Smooth muscle cell (in vitro differentiated cells): Measurements from ENCODE around the gene GALR1. TPM values are rescaled to one million over a fixed set of nuclear protein-coding genes. Genes with fewer than 3 reads are reported as not detected.

Experiments used
- DNase-seq: peaks from one replicate; lab custom pipeline; 2025; ENCODE audit not compliant: unreplicated experiment; lab: John Stamatoyannopoulos, UW
- H2AFZ ChIP-seq: fragments of 200-600 bp; sonication (generic); 2 replicates; pipeline ENCODE4 v1.6.0; 2016; ENCODE audit warnings: antibody characterized with exemption, low read depth, mild to moderate bottlenecking
- H3F3A ChIP-seq: fragments of 200-600 bp; sonication (generic); 2 replicates; pipeline ENCODE4 v1.6.0; 2017; ENCODE audit warnings: antibody characterized with exemption, low read depth
- H3K27ac ChIP-seq: fragments of 200-600 bp; sonication (generic); 2 replicates; pipeline ENCODE4 v1.5.1; 2016; ENCODE audit warnings: low read depth, mild to moderate bottlenecking
- H3K27me3 ChIP-seq: fragments of 200-600 bp; sonication (generic); 2 replicates; pipeline ENCODE4 v1.6.1; 2016; ENCODE audit warnings: low read depth, mild to moderate bottlenecking
- H3K36me3 ChIP-seq: fragments of 200-600 bp; sonication (generic); 2 replicates; pipeline ENCODE4 v1.5.1; 2016; ENCODE audit warnings: low read depth
- H3K4me1 ChIP-seq: fragments of 200-600 bp; sonication (generic); 2 replicates; pipeline ENCODE4 v1.5.1; 2016; ENCODE audit warnings: low read depth
- H3K4me2 ChIP-seq: fragments of 200-600 bp; sonication (generic); 2 replicates; pipeline ENCODE4 v1.6.0; 2016; ENCODE audit warnings: mild to moderate bottlenecking
- H3K4me3 ChIP-seq: fragments of 200-600 bp; sonication (generic); 2 replicates; pipeline ENCODE4 v1.5.1; 2016; ENCODE audit warnings: mild to moderate bottlenecking
- H3K79me2 ChIP-seq: fragments of 200-600 bp; sonication (generic); 2 replicates; pipeline ENCODE4 v1.6.0; 2016; ENCODE audit warnings: low read depth, mild to moderate bottlenecking
- H3K9ac ChIP-seq: fragments of 200-600 bp; sonication (generic); 2 replicates; pipeline ENCODE4 v1.6.0; 2016; ENCODE audit warnings: low read depth
- H3K9me3 ChIP-seq: fragments of 200-600 bp; sonication (generic); replicated peaks from 2 replicates; pipeline ENCODE4 v1.5.1; 2016; ENCODE audit warnings: low read depth
- H4K20me1 ChIP-seq: fragments of 200-600 bp; sonication (generic); 2 replicates; pipeline ENCODE4 v1.6.0; 2016; ENCODE audit warnings: low read depth
- CTCF ChIP-seq: fragments of 200-600 bp; sonication (generic); IDR thresholded peaks from 2 replicates; pipeline ENCODE4 v1.5.1; 2017; ENCODE audit warnings: borderline replicate concordance, mild to moderate bottlenecking, antibody characterized with exemption; ENCODE audit not compliant: insufficient read depth, poor library complexity, severe bottlenecking
- WGBS: methylation state at CpG from one replicate; pipeline ENCODE4 v1.1.7; 2016; ENCODE audit warnings: low lambda C conversion rate; 5-methylcytosine and 5-hydroxymethylcytosine counted together
- polyA plus RNA-seq: library from polyadenylated mRNA; unstranded; fragments of >200 nt; fragmentation: Nextera tagmentation; extraction: Ambion mirVana; gene quantifications from 2 replicates; pipeline ENCODE4 v1.2.1, GENCODE V29; 2016
- total RNA-seq: library from RNA; depleted of rRNA; stranded (reverse); fragments of >200 nt; gene quantifications from 2 replicates; pipeline ENCODE4 v1.2.3, GENCODE V29; 2014

The GALR1 gene
- total and polyA plus RNA-seq, 2 experiments from 2014 or later: not detected

GRCh38 chr18:77320971-77321559 is 71.4 kb downstream of the GALR1 start:
- 83% methylated on average over 5 of the region's 5 CpGs for WGBS
- TF ChIP-seq CTCF: no peak
- no peak overlapping the region for H3K27ac ChIP-seq
- DNase-seq: no peak
- no peak overlapping the region for H3K9ac ChIP-seq
- H3K4me1 ChIP-seq: no peaks in the 10 kb centered on the region
- no peak overlapping the region for H2AFZ ChIP-seq
- no peaks in the 10 kb centered on the region for H3K36me3 ChIP-seq
- H3F3A ChIP-seq: no peaks in the 10 kb centered on the region
- H3K27me3 ChIP-seq: no peaks in the 10 kb centered on the region
- H4K20me1 ChIP-seq: no peaks in the 10 kb centered on the region
- no peaks in the 10 kb centered on the region for H3K9me3 ChIP-seq
- H3K79me2 ChIP-seq: no peaks in the 10 kb centered on the region
- H3K4me2 ChIP-seq: no peak overlapping the region
- no peak overlapping the region for H3K4me3 ChIP-seq

- Histone ChIP-seq H3K9ac (no peak overlapping the region), H3K79me2 (no peaks in the 10 kb centered on the region), H2AFZ (no peak overlapping the region), H3K4me1 (no peaks in the 10 kb centered on the region), H3F3A (no peaks in the 10 kb centered on the region), H4K20me1 (no peaks in the 10 kb centered on the region), H3K27ac (no peak overlapping the region), H3K4me2 (no peak overlapping the region), H3K27me3 (no peaks in the 10 kb centered on the region), H3K4me3 (no peak overlapping the region), H3K9me3 (no peaks in the 10 kb centered on the region), H3K36me3 (no peaks in the 10 kb centered on the region)
- no peak for TF ChIP-seq CTCF
- no peak for DNase-seq
- WGBS: 89% methylated on average over 23 of the region's 23 CpGs
Observed at GRCh38 chr18:77321823-77322805, 72.5 kb downstream of the GALR1 start.

- Histone ChIP-seq H4K20me1 (no peaks in the 10 kb centered on the region), H3K79me2 (no peaks in the 10 kb centered on the region), H3K9me3 (no peaks in the 10 kb centered on the region), H3K27ac (no peak overlapping the region), H3K9ac (no peak overlapping the region), H3K36me3 (no peaks in the 10 kb centered on the region), H2AFZ (no peak overlapping the region), H3K27me3 (no peaks in the 10 kb centered on the region), H3K4me2 (no peak overlapping the region), H3K4me3 (no peak overlapping the region), H3F3A (no peaks in the 10 kb centered on the region), H3K4me1 (no peaks in the 10 kb centered on the region)
- DNase-seq: no peak
- 84% methylated on average over 12 of the region's 12 CpGs for WGBS
- TF ChIP-seq CTCF: no peak
Observed at GRCh38 chr18:77323640-77324299, 74.1 kb downstream of the GALR1 start.

Other genes starting within 250 kb of the GALR1 start
- gene MBP, start 117.1 kb upstream of the GALR1 start, total RNA-seq: 4.5 and 5.1 TPM in 2 replicates
- gene MBP, start 117.1 kb upstream of the GALR1 start, polyA plus RNA-seq: 1.4 and 6.3 TPM in 2 replicates